Endometrium (tissue), 2 donors: ENCODE results near the gene TRPM6.
"Not testable (repeated sequence)": the region's sequence is repeated elsewhere in the genome, so short reads cannot be mapped to it uniquely, and the experiment has no call there.

Source experiments
- FAIRE-seq: peaks from 2 replicates; lab custom pipeline; 2012; peaks lifted over from hg19 to GRCh38; lab: Jason Lieb, UNC
- donor health status: control.
- donor health status: control.

Gene TRPM6, protein sequence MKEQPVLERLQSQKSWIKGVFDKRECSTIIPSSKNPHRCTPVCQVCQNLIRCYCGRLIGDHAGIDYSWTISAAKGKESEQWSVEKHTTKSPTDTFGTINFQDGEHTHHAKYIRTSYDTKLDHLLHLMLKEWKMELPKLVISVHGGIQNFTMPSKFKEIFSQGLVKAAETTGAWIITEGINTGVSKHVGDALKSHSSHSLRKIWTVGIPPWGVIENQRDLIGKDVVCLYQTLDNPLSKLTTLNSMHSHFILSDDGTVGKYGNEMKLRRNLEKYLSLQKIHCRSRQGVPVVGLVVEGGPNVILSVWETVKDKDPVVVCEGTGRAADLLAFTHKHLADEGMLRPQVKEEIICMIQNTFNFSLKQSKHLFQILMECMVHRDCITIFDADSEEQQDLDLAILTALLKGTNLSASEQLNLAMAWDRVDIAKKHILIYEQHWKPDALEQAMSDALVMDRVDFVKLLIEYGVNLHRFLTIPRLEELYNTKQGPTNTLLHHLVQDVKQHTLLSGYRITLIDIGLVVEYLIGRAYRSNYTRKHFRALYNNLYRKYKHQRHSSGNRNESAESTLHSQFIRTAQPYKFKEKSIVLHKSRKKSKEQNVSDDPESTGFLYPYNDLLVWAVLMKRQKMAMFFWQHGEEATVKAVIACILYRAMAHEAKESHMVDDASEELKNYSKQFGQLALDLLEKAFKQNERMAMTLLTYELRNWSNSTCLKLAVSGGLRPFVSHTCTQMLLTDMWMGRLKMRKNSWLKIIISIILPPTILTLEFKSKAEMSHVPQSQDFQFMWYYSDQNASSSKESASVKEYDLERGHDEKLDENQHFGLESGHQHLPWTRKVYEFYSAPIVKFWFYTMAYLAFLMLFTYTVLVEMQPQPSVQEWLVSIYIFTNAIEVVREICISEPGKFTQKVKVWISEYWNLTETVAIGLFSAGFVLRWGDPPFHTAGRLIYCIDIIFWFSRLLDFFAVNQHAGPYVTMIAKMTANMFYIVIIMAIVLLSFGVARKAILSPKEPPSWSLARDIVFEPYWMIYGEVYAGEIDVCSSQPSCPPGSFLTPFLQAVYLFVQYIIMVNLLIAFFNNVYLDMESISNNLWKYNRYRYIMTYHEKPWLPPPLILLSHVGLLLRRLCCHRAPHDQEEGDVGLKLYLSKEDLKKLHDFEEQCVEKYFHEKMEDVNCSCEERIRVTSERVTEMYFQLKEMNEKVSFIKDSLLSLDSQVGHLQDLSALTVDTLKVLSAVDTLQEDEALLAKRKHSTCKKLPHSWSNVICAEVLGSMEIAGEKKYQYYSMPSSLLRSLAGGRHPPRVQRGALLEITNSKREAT (N-terminal part only)

DNA sequence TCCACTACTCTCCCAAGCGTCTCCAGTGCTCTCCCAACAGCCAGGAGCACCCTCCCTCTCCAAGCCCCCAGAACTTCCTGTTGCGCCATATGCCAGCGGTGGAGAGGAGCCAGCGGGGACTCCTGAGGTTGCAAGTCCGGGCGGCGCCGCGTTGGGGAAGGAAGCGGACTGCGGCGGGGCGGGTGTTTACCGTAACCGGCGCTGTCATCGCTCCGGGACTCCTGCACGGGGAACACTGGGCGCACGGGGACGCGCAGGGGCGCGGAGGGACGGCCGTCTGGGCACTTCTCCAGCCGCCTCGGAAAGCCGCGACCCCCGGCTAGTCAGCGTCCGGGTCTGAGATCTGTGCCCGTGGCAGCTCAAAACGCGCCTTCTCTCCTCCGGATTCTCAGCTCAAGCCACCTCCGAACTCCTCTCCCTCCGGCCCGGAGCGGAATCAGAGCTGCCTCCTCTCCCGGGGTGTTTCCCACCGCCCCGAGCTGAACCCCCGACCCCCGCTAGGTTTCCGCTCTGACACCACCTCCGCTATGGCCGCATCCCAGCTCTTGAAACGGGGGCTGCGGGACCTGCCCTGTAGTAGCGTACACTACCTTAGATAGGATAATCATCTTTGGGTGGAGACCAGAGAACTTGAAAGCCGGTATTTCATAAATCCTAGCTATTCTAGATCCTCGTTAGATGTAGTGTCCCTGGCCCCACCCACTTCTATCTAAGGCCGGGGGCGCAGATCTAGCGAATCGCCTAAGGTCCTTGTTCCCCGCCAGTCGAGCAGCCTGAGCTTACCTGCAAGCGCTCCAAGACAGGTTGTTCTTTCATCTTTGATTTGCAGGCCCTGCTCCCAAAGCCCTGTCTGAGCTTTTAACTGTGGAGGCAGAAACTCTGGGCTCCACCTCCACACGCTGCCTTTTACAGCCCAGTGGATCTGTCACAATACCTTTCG, at the start of gene TRPM6:
TSS of gene TRPM6 (minus strand) at position 881 of the 940 bp plus-strand sequence. CDS start at position 816, 65 bp downstream.
- no peak for FAIRE-seq

DNA sequence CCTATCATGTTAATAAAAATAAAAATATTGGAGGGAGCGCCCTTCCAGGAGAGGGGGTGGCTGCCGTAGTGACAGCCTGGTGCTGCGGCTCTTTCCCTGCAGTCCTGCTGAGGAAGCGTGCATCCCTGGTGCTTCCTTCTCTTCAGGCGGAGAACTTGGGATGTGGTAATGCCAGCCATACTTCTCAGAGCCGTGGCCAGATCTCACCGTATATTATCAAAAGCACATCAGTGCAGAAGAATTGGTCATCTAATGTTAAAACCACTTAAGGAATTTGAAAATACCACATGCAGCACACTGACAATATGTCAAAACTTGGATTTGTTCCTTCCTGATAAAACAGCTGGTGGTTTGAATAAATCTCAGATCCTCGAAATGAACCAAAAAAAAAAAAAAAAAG, 47.3 kb upstream of the TRPM6 start:
- FAIRE-seq, result no peak

DNA sequence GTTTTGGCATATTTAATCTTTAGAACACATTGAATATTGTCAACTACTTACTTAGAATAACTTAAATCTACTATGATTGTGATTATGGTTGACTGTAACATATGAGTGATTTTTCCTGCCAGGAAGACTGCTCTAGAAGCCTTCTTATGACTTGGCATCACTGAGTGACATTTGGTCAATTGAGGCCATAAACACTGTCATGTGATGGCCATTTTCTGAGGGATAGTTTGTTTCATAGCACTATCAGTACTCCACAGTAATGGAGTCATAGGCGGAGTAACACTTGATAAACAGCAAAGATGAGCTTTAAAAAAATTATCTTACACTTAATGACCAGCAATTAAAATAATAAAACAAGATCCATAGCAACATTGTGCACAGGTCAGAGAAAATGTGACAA, 34.0 kb upstream of the TRPM6 start:
- no peak for FAIRE-seq

DNA sequence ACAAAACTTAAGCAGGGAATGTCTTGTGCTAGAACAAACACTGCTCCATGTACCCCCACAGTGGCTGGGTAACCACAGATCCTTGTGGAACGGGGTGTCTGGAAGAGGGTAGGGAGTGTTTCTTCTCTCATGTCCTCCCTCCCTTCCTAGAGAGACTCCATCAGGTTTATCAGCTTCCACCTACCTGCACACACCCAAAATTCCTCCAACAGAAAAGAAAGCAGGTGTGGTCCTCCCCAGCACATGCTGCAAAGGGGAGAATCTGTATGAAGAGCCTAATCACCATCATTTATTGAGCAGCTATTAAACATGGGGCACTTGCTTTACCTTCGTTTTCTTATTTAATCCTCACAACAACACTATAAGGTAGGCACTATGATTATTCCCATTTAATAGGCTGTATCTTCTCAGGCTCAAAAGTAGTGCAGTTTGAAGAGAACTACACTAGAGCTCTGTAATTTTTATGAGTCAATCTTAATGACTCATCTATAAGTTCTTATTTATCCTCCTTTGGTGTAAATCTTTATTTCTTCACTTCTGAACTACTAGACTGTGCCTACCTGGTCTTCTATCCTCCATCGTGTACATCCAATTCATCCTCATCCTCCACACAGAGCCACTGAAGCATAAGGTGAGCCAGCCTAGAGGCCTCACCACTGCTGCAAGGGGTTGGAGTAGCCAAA, 33.4 kb upstream of the TRPM6 start:
- FAIRE-seq, result no peak

DNA sequence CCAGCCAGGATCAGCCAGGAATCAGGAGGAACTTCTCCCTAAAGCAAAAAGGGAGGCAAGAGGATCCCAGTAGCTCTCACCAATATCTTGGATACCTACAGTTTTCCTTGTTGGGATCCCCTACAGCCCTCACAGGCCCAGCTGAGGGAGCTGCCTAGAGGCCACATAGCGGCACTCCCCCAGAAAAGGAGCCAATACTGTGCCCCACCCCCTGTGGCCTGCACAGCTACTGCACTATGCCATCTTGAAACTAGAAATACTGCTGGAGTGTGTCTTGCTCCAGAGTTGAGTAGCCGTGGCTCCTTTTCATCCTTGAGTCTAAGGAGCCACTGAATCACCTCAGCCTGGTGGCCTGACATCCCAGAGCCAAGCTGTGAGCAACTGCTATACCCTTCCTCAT, 22.3 kb upstream of the TRPM6 start:
- FAIRE-seq, result no peak

DNA sequence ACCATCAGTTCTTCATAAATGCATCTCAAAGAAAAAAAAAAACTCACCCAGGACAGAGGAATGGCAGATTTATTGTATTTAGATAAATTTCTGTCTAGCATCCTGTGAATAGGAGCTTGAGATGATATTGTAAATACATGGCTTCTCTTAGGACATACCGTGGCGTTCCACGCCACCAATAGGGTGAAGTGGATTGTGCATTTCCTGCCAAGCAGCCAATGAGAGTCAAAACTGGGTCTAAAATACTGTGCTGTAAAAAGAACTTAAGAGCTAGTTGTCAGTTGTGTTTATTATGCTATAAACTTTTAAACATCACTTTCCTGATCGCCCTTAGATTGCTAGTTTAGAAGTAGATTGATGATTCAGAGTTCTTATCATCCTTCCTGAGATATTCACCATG, 20.9 kb upstream of the TRPM6 start:
- FAIRE-seq, result no peak

DNA sequence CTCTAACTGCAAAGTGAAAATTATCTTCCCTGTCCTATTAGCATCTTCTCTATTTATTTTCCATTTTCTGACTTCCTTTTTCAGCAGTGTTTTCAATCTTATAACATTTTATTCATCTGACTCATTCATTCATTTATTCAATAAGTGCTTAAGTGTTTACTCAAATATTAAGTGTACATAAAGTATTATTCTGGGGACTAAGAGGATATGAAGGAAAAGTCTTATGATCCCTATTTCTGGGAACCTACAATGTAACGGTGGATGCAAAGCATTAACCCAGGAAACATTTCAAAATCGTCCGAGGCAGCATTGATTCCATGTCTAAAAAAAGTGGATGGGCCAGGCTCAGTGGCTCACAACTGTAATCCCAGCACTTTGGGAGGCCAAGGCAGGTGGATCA, 19.4 kb upstream of the TRPM6 start:
- no peak for FAIRE-seq

DNA sequence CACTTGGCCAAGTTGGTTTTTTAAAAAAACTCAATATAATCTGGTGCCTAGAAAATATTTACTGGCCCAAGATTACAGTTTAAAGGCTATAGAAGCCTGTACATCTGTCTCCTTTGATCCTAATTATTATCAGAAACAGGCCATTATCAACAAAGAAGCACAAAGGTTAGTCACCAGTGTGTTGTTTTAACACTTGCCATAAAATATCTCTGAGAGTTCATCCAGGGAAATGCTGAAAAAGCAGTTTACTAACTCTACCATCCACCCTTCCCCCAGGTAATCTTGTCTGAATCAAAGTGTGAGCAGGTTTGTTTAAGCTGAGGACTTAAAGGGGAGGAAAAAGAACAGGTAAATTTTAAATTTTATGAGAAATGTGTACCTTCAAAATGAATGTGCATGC, 13.3 kb upstream of the TRPM6 start:
- FAIRE-seq, result no peak

DNA sequence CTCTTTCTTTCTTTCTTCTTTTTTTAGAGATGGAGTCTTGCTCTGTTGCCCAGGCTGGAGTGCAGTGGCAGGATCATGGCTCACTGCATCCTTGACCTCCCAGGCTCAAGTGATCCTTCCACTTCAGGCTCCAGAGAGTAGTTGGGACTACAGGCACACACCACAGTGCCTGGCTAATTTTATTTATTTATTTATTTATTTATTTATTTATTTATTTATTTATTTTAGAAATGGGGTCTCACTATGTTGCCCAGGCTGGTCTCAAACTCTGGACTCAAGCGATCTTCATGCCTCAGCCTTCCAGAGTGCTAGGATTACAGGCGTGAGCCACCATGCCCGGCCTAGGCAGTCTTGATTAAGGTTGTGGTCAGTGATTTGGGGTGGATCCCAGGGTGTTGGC, 728 bp upstream of the TRPM6 start:
- not testable (repeated sequence) for FAIRE-seq

DNA sequence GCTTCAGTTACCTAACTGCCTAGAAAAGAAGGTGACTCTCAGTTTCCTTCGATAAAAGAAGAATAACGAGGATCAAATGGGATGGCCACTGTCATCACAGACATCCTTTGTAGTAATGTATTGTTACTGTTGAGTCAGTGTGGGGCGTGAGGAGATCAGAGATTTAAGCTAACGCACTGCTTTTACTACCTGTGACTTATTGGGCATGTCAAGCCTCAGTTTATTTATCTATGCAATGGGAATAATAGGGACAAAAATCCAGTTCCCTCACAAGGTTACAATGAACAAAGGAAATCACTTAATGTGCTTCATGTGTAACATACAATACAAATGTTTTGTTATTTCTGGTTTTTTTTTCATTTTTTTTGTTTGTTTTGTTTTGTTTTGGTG, 255 bp upstream of the TRPM6 start:
- no peak for FAIRE-seq

DNA sequence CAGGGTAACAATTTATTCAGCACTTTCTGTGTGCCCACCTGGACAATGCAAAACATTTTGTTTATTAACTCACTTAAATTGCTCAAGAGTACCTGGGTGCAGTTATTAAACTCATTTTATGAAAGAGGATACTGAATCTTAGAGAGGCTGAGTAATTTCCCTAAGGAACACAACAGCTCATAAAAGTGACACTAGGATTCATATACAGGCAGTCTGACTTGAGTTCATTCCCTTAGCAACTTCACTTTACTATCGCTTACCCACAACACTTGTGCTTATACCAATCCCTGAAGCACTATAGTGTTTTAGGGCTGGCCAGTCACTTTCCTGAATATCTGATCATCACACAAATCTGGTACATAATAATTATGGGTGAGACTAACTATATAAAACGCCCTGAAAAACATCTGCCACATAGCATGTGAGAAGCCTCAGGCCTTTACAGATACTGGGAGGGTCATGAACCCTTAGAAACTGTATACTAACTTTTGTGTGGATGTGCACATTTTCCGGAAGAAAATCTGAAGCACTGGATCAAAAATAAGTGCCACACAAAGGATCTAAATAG, 11.3 kb downstream of the TRPM6 start:
- no peak for FAIRE-seq

DNA sequence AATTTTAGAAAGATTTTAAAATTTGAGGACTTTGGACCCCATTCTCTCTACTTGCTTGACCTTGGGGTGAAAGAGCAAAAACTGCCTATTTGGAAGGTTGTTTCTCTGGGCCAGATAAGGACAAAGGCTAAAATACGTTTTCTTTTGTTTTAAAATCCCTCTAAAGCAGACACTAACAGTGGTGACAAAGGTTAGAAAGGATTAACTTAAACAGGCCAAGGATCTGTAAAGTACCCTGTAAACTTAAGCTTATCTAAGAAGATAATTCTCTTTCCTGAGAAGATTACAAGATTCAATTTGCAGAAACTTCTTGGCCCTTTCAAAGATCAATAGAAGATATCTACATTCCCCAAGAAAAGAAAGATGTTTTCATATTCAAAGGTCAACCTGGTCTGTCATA, 12.1 kb downstream of the TRPM6 start:
- no peak for FAIRE-seq

DNA sequence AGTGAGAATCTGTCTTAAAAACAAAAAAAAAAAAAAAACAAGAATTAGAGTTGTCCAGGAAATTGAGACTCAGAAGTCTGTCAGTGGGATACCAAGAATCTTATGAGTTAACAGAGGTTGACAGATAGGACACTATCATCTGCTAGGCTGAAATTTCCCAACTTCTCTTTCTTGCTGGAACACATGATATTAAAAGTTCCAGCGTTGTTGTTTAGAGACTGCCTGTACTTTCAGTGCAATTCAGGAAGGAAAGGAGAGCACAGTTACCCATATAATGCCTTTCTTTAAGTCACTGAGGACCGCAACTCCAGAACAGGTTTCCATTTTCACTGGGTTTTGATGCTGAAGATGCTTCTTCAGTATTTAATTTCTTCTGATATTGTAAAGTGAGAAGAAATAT, 13.5 kb downstream of the TRPM6 start:
- FAIRE-seq, result no peak

DNA sequence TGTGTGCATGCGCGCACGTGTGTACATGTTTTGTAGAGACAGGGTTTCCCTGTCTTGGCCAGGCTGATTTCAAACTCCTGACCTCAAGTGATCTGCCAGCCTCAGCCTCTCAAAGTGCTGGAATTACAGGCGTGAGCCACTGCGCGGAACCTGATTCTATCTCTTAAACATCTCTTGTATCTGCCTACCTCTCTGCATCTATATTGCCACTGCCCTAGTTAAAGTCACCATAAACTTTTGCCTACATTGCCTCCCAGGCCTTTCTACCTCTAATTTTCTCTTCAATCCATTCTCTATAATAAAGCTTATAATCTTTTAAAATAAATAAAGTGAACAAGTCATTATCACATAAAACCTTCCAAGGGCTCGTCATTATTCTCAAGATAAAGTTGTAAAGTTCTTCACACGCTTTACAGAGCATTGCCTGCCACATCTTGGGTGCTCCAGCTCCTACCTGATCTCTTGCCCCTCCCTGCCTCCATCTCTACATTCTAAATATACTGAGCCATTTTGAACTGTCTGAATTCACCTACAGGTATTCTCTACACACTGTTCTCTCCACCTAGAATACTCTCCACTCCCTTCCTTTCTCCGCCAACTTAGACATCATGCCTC, 15.0 kb downstream of the TRPM6 start:
- FAIRE-seq, result no peak

DNA sequence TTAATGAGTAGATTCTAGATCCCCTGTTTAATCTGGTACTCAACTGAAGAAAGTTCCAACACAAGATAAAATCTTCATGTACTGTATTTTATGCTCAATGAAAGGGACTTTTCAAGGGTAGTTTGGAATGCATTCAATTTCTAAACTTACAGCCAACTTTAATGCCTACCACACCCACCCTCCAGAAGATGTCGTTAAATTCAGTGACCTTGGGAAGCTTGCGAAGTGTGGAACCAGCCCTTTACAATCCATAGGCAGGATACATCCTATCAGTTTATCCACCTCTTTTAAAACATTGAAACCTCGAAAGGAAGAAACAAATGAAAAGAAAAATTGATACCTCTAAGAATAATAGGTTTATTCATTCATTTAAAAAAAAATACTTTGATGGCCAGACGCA, 20.2 kb downstream of the TRPM6 start:
- no peak for FAIRE-seq

DNA sequence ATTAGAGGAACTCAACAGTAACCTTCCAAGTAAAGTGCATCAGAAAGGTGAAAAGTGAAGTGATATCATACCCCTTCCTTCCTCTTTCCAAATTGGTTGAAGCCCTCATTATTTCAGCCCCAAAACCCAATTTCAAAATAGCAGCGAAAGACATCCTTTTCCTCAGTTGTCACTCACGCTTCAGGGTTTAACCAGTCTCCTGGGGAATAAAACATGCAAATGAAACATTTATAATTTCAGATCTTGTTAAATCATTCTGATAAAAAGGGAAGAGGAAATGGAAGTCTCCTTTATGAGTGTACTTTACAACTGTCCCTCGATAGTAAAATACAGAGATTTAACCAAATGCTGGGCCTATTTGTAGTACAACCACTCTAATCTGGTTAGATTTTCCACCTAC, 22.5 kb downstream of the TRPM6 start:
- no peak for FAIRE-seq

DNA sequence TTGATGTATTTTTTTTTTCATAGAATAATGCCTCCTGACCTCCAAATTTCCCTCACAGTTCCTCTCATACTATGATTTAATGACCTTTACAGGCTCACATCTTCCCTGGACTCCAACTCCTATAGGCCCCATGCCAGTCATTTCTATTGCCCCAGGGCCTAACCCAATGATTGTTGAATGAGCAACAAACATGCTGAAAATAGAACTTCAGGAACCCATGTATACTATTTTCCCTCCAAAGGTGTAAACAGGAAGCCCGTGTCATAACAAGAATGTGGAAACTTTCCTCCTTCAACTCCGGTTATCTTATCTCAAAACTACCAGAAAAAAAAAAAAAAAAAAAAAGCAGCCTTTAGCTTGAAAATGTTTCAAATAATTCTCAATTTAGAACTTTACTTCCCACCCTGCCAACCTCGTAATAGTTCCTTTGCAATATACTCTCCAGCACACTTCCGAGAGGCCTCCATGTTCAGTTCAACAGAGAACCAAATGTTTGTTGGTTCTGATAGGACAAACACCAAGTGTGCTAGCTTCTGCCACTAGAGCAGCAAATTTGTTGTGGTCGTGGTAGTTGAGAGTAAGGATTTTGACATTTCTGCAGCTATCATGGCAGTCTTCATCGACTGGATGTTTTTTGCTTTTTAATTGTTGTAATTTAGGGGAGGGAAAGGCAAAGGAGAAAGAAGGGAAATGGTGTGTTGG, 25.8 kb downstream of the TRPM6 start:
- FAIRE-seq, result no peak

DNA sequence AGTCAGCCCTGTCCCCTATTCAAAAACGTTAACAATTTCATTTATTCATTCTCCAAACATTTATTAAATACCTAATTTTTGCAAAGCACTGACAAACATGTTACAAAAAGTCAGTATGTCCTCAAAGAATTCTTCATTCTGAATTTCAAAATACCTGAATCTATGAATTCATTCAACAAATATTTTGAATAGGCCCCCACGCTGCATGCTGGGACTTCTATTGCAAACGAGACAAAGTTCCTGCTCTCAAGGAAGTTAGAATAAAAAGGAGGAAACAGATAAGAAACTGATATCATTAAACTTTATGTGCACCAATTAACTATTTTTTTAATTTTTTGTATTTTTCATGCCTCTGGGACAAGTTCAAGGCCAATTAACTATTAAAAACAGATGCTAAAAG, 26.6 kb downstream of the TRPM6 start:
- no peak for FAIRE-seq

DNA sequence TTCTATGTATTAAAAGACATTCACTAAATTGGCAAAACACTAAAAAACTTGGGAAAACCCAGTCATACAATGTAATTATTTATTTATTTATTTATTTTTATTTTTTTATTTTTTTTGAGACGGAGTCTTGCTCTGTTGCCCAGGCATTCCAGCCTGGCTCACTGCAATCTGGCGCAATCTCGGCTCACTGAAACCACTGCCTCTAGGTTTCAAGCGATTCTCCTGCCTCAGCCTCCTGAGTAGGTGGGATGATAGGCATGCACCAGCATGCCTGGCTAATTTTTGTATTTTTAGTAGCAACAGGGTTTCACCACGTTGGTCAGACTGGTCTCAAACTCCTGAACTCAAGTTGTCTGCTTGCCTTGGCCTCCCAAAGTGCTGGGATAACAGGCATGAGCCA, 27.5 kb downstream of the TRPM6 start:
- not testable (repeated sequence) for FAIRE-seq
